A549 (cell line): ENCODE results near the gene ACTN2. TPM values are rescaled to one million over a fixed set of nuclear protein-coding genes. Genes with fewer than 3 reads are reported as not detected.

Experiments
- ATAC-seq, 2 experiments: fragments of 200-7000 bp in 1 of 2; fragments of >200 bp in 1 of 2; cut with Nextera tagmentation in 1 of 2; cut with Tn5 transposase in 1 of 2; 3 replicates each; pipeline versions ENCODE4 v1.8.0 to v1.9.1; 2018 to 2020; ENCODE audit warnings: mild to moderate bottlenecking in 1 of 2, moderate library complexity in 1 of 2
- CTCF ChIA-PET: fragments of 300-600 bp; sonication (Branson Sonifier 250); formaldehyde crosslinking; extraction: SDS; loops from one replicate; lab custom pipeline; 2021; ENCODE audit warnings: antibody characterized with exemption, inconsistent platforms; lab: Yijun Ruan, JAX
- POLR2A ChIA-PET: fragments of 350-600 bp; formaldehyde crosslinking; extraction: SDS; loops from one replicate; lab custom pipeline; 2021; ENCODE audit warnings: antibody characterized with exemption, inconsistent platforms; lab: Yijun Ruan, JAX
- DNase-seq, 2 experiments: peaks; one replicate each; pipeline versions ENCODE4 v3.0.0 to v3.0.0-alpha.2; 2011 to 2016; ENCODE audit warnings: low read depth in 1 of 2, low spot score in 1 of 2
- FAIRE-seq: peaks from 2 replicates; lab custom pipeline; 2011; peaks lifted over from hg19 to GRCh38; lab: Jason Lieb, UNC
- H3K27ac ChIP-seq, 2 experiments: fragments of >200 bp; sonication (Bioruptor Twin); formaldehyde crosslinking; 3 replicates each; pipeline ENCODE4 v1.5.1; 2016 to 2017
- H3K4me1 ChIP-seq: fragments of >200 bp; sonication (Bioruptor Twin); formaldehyde crosslinking; 3 replicates; pipeline ENCODE4 v1.6.1; 2016
- H3K4me2 ChIP-seq: fragments of >200 bp; sonication (Bioruptor Twin); formaldehyde crosslinking; 3 replicates; pipeline ENCODE4 v1.6.1; 2016
- H3K4me3 ChIP-seq: fragments of >200 bp; sonication (Bioruptor Twin); formaldehyde crosslinking; 3 replicates; pipeline ENCODE4 v1.5.1; 2016
- H3K9me3 ChIP-seq: fragments of >200 bp; sonication (Bioruptor Twin); formaldehyde crosslinking; 3 replicates; pipeline ENCODE4 v1.6.1; 2016
- BCL3 ChIP-seq: fragments of >200 bp; sonication (Bioruptor Twin); formaldehyde crosslinking; IDR thresholded peaks from 3 replicates; pipeline ENCODE4 v1.6.1; 2016
- CEBPB ChIP-seq, 2 experiments: fragments of >200 bp in 1 of 2; sonication (Bioruptor Twin) in 1 of 2; formaldehyde crosslinking in 1 of 2; IDR thresholded peaks; 2 replicates each; pipeline ENCODE4 v1.6.1; 2012 to 2016
- CTCF ChIP-seq: fragments of >200 bp; sonication (Bioruptor Twin); formaldehyde crosslinking; IDR thresholded peaks from 3 replicates; pipeline ENCODE4 v1.5.1; 2016
- EHF ChIP-seq: fragments of 250-450 bp; sonication (Bioruptor Pico); IDR thresholded peaks from 2 replicates; pipeline ENCODE4 v1.5.0; 2020; ENCODE audit warnings: mild to moderate bottlenecking
- EHMT2 ChIP-seq: fragments of 200-600 bp; sonication (generic); IDR thresholded peaks from 2 replicates; pipeline ENCODE4 v1.6.1; 2016; ENCODE audit warnings: antibody characterized with exemption, low read depth, mild to moderate bottlenecking, moderate library complexity
- ELK1 ChIP-seq: fragments of 150-350 bp; IDR thresholded peaks from 2 replicates; pipeline ENCODE4 v1.6.1; 2014; ENCODE audit warnings: low read depth, mild to moderate bottlenecking, low read length
- ESRRA ChIP-seq: fragments of 150-350 bp; IDR thresholded peaks from 2 replicates; pipeline ENCODE4 v1.6.1; 2014; ENCODE audit warnings: mild to moderate bottlenecking, low read length, borderline replicate concordance
- FOXS1 ChIP-seq: fragments of 250-450 bp; sonication (Bioruptor Pico); IDR thresholded peaks from 2 replicates; pipeline ENCODE4 v1.5.0; 2020; ENCODE audit warnings: mild to moderate bottlenecking, moderate library complexity
- HEYL ChIP-seq: fragments of 250-450 bp; sonication (Bioruptor Pico); IDR thresholded peaks from 2 replicates; pipeline ENCODE4 v1.8.0; 2021; ENCODE audit warnings: mild to moderate bottlenecking, moderate library complexity
- HOXB13 ChIP-seq: fragments of 250-450 bp; sonication (Bioruptor Pico); IDR thresholded peaks from 2 replicates; pipeline ENCODE4 v1.5.0; 2020; ENCODE audit warnings: low read depth, mild to moderate bottlenecking, moderate library complexity
- JUNB ChIP-seq: fragments of >200 bp; sonication (Bioruptor Twin); formaldehyde crosslinking; IDR thresholded peaks from 2 replicates; pipeline ENCODE4 v1.6.1; 2016
- KDM1A ChIP-seq: fragments of 200-600 bp; sonication (generic); IDR thresholded peaks from 2 replicates; pipeline ENCODE4 v1.6.1; 2016; ENCODE audit warnings: low read depth, mild to moderate bottlenecking
- KDM5A ChIP-seq: fragments of 200-600 bp; sonication (generic); IDR thresholded peaks from 2 replicates; pipeline ENCODE4 v1.6.1; 2016; ENCODE audit warnings: antibody characterized with exemption, mild to moderate bottlenecking
- MAFK ChIP-seq: fragments of 450-650 bp; IDR thresholded peaks from 2 replicates; pipeline ENCODE4 v1.6.1; 2014; ENCODE audit not compliant: partially characterized antibody
- MAZ ChIP-seq: fragments of 150-350 bp; IDR thresholded peaks from 2 replicates; pipeline ENCODE4 v1.6.1; 2014; ENCODE audit warnings: antibody characterized with exemption, low read depth, low read length, borderline replicate concordance
- MYC ChIP-seq: IDR thresholded peaks from 2 replicates; pipeline ENCODE4 v1.6.1; 2012; ENCODE audit warnings: mild to moderate bottlenecking, inconsistent platforms, low read length, improper control_type of control experiment, borderline replicate concordance
- NFE2L2 ChIP-seq: fragments of 150-350 bp; conservative IDR thresholded peaks from 2 replicates; pipeline ENCODE4 v1.6.1; 2014; ENCODE audit warnings: low read length
- PBX3 ChIP-seq: IDR thresholded peaks from 2 replicates; pipeline ENCODE4 v1.6.1; 2012
- POLR2A ChIP-seq: IDR thresholded peaks from 2 replicates; pipeline ENCODE4 v1.6.1; 2012; ENCODE audit warnings: mild to moderate bottlenecking, low read length
- POLR2AphosphoS2 ChIP-seq: conservative IDR thresholded peaks from 2 replicates; pipeline ENCODE4 v1.6.1; 2012; ENCODE audit warnings: low read length, improper control_type of control experiment, inconsistent platforms
- REST ChIP-seq: fragments of 200-600 bp; sonication (generic); IDR thresholded peaks from 2 replicates; pipeline ENCODE4 v1.6.1; 2016; ENCODE audit warnings: antibody characterized with exemption, mild to moderate bottlenecking, moderate library complexity
- RNF2 ChIP-seq: fragments of 200-600 bp; sonication (generic); IDR thresholded peaks from 2 replicates; pipeline ENCODE4 v1.6.1; 2016; ENCODE audit warnings: low read depth, mild to moderate bottlenecking, antibody characterized with exemption, moderate library complexity, borderline replicate concordance
- TP53 ChIP-seq: fragments of 250-450 bp; sonication (Bioruptor Pico); IDR thresholded peaks from 2 replicates; pipeline ENCODE4 v1.5.0; 2021; ENCODE audit warnings: mild to moderate bottlenecking, moderate library complexity
- ZNF302 ChIP-seq: fragments of 250-450 bp; sonication (Bioruptor Pico); IDR thresholded peaks from 2 replicates; pipeline ENCODE4 v1.9.0; 2021; ENCODE audit warnings: inconsistent platforms, mild to moderate bottlenecking, moderate library complexity
- ZSCAN20 ChIP-seq: fragments of 250-450 bp; sonication (Bioruptor Pico); IDR thresholded peaks from 2 replicates; pipeline ENCODE4 v1.8.0; 2022; ENCODE audit warnings: mild to moderate bottlenecking, moderate library complexity
- WGBS: methylation state at CpG from one replicate; pipeline ENCODE4 v1.1.6; 2017; ENCODE audit errors: missing lambda C conversion rate; 5-methylcytosine and 5-hydroxymethylcytosine counted together
- polyA plus RNA-seq, 4 experiments: library from polyadenylated mRNA; depleted of rRNA in 3 of 4; stranded (reverse); fragments of >200 nt; fragmentation: RNase III in 1 of 4; extraction: RNeasy Plus Mini Kit Qiagen cat#74134 plus additional on column Dnase treatment in 1 of 4; gene quantifications; 2 replicates in 3 of 4; 3 replicates in 1 of 4; pipeline ENCODE4 v1.2.3, GENCODE V29; 2011 to 2017

The ACTN2 gene
- polyA plus RNA-seq, 2 of the 4 experiments (the other 2 are of a cell fraction) = not detected

- H3K9me3 ChIP-seq = no peaks in the 10 kb centered on the region
- ATAC-seq = no peak
- POLR2A ChIA-PET = no interaction called here
Measured at GRCh38 chr1:236705771-236706170, 19.5 kb downstream of the ACTN2 start.

GRCh38 chr1:236706183-236706582 lies 19.9 kb downstream of the ACTN2 start:
- no peaks in the 10 kb centered on the region for H3K4me1 ChIP-seq
- DNase-seq (no peak), FAIRE-seq (no peak)
- no peaks in the 10 kb centered on the region for H3K9me3 ChIP-seq
- POLR2A ChIA-PET = interaction anchor here (0.5 kb wide), 1 partner anchor 11 kb away, joined by 4 read pairs; no protein-coding TSS in a partner anchor
- no peak overlapping the region for H3K4me2 ChIP-seq
- WGBS = 23% methylated on average over 1 of the region's 1 CpG
- no peak for TF ChIP-seq ZNF302 (CRISPR knock-in tag)
- TF ChIP-seq MAZ = no peak
- TF ChIP-seq BCL3 = no peak
- TF ChIP-seq JUNB = no peak
- no peak for TF ChIP-seq ZSCAN20
- TF ChIP-seq KDM1A = no peak
- no peak for TF ChIP-seq EHMT2
- no peak for TF ChIP-seq MAFK
- TF ChIP-seq PBX3 = no peak
- no peak for TF ChIP-seq HOXB13
- no peak for TF ChIP-seq CTCF
- TF ChIP-seq REST = no peak
- no peak for TF ChIP-seq TP53 (CRISPR knock-in tag)
- TF ChIP-seq FOXS1 (CRISPR knock-in tag) = no peak
- TF ChIP-seq ELK1 = no peak
- TF ChIP-seq POLR2AphosphoS2 = no peak
- TF ChIP-seq, all 56 proteins: peak for 0
- CTCF ChIA-PET = no interaction called here
- no peak for ATAC-seq
- Histone ChIP-seq H3K4me3 (no peak overlapping the region), H3K27ac (no peak overlapping the region)

More at GRCh38 chr1:236705771-236706170, 19.5 kb downstream of the ACTN2 start:
- Histone ChIP-seq H3K27ac (no peak overlapping the region), H3K4me3 (no peak overlapping the region), H3K4me1 (no peaks in the 10 kb centered on the region), H3K4me2 (no peak overlapping the region)
- WGBS = 8% methylated on average over 1 of the region's 1 CpG
- no peak for FAIRE-seq
- no peak for DNase-seq
- TF ChIP-seq ESRRA (no peak), RNF2 (no peak), HEYL (CRISPR knock-in tag) (no peak), KDM5A (no peak), MAFK (no peak), NFE2L2 (no peak), POLR2A (no peak), EHF (CRISPR knock-in tag) (no peak), MYC (no peak), CEBPB (IDR thresholded peaks at IDR 0.05) (no peak)
- CTCF ChIA-PET = no interaction called here
